ENCODE data around the gene TAB2. TPM values are rescaled to one million over a fixed set of nuclear protein-coding genes. Genes with fewer than 3 reads are reported as not detected.

Gene TAB2
- total and polyA plus RNA-seq, 9 of the 15 experiments (the other 6 are each of a cell fraction or from before 2014, with no cell fraction given), result 9.1 to 38.3 (median 18.6) TPM

- TF ChIP-seq NKRF (IDR thresholded peaks at IDR 0.05; ENCODE audit: borderline replicate concordance), result no peak
- TF ChIP-seq MAZ (CRISPR knock-in tag; conservative IDR thresholded peaks at IDR 0.05 in 1 of 2, IDR thresholded peaks at IDR 0.05 in 1 of 2), result peak; percentile 60 to 76; a peak in 3 of 4 replicates
- TF ChIP-seq RNF2 (IDR thresholded peaks at IDR 0.05), result peak; percentile 55; the same call in 1 of the 2 replicates
- TF ChIP-seq ZBTB33 (CRISPR knock-in tag; IDR thresholded peaks at IDR 0.05), result peak; percentile 66
- TF ChIP-seq RAD21 (CRISPR knock-in tag; conservative IDR thresholded peaks at IDR 0.05 in 1 of 2, IDR thresholded peaks at IDR 0.05 in 1 of 2), result peak in 1 of 2 experiments; percentile 44; a peak in 2 of 4 replicates
- no peak for TF ChIP-seq NFATC3 (IDR thresholded peaks at IDR 0.05)
- TF ChIP-seq CREB1 (IDR thresholded peaks at IDR 0.05), result no peak
- TF ChIP-seq CREB1 (CRISPR knock-in tag; IDR thresholded peaks at IDR 0.05), result peak; percentile 40; the same call in 1 of the 2 replicates
- peak; percentile 21 to 37 (median 28); a peak in 3 of 6 replicates for TF ChIP-seq CTCF (IDR thresholded peaks at IDR 0.05 in 2 of 3, conservative IDR thresholded peaks at IDR 0.05 in 1 of 3; ENCODE audit: insufficient read depth in 2 of 3, low read depth in 1 of 3, low read length in 3 of 3)
- no peak for TF ChIP-seq PHF21A (IDR thresholded peaks at IDR 0.05; ENCODE audit: borderline replicate concordance, low read depth)
- peak; percentile 47; the same call in 1 of the 2 replicates for TF ChIP-seq IRF2 (CRISPR knock-in tag; IDR thresholded peaks at IDR 0.05)
- peak; percentile 87 for TF ChIP-seq USF2 (CRISPR knock-in tag; IDR thresholded peaks at IDR 0.05)
- TF ChIP-seq SAFB2 (IDR thresholded peaks at IDR 0.05; ENCODE audit: borderline replicate concordance, low read depth, low read length, severe bottlenecking), result no peak
- peak; percentile 95 for TF ChIP-seq L3MBTL2 (IDR thresholded peaks at IDR 0.05)
- TF ChIP-seq NR3C1 (CRISPR knock-in tag; IDR thresholded peaks at IDR 0.05), result peak; percentile 75; the same call in 1 of the 2 replicates
- no peak for TF ChIP-seq GTF2F1 (IDR thresholded peaks at IDR 0.05; ENCODE audit: low read depth, low read length)
- no peak for TF ChIP-seq MAFK (IDR thresholded peaks at IDR 0.05; ENCODE audit: low read length)
- peak; percentile 70 for TF ChIP-seq TFAP4 (CRISPR knock-in tag; IDR thresholded peaks at IDR 0.05; ENCODE audit: borderline replicate concordance)
- TF ChIP-seq PHTF2 (CRISPR knock-in tag; IDR thresholded peaks at IDR 0.05), result no peak
- TF ChIP-seq RBM39 (optimal IDR thresholded peaks at IDR 0.05; ENCODE audit: low read depth, low read length), result no peak
Observed at GRCh38 chr6:149456311-149457021, 139.0 kb downstream of the TAB2 start (continued).
